HFF-Myc (cell line): ENCODE measurements around the gene ZMYND8.
"Not testable (repeated sequence)": the region's sequence is repeated elsewhere in the genome, so short reads cannot be mapped to it uniquely, and the experiment has no call there.

Experiments used
- DNase-seq: peaks from one replicate; pipeline ENCODE4 v3.0.0-alpha.2; 2011; ENCODE audit warnings: low read depth; ENCODE audit errors: extremely low read depth
- H3K4me3 ChIP-seq: replicated peaks from 2 replicates; pipeline ENCODE4 v1.5.1; 2011; ENCODE audit warnings: low read depth, mild to moderate bottlenecking, control low read depth, low read length
- TF ChIP-seq, protein P1 (sequence below): IDR thresholded peaks from 2 replicates; pipeline ENCODE4 v1.5.1; 2012; ENCODE audit warnings: mild to moderate bottlenecking, low read depth, low read length, control low read depth; ENCODE audit errors: missing control alignments

ZMYND8 gene

GRCh38 chr20:47262008-47262364, 94.5 kb downstream of the ZMYND8 start:
- H3K4me3 ChIP-seq = no peak overlapping the region
- no peak for DNase-seq

DNA sequence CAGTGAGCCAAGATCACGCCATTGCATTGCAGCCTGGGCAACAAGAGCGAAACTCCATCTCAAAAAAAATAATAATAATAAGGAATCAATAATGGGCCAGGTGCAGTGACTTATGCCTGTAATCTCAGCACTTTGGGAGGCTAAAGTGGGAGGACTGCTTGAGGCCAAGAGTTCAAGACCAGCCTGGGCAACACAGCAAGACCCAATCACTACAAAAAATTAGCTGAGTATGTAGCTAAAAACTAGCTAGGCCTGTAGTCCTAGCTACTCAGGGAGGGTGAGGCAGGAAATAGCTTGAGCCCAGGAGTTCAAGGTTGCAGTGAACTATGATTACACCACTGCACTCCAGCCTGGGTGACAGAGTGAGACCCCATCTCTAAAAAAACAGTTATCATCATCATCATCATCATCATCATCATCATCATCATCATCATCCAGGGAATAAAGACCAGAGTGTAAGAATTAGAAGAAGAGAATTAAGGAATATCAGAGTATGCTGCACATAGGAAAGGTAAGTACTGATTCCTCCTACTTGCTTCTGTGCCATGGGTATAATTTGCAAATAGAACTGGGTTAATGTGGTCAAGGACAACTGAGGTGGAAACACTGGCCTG, 95.2 kb downstream of the ZMYND8 start:
- not testable (repeated sequence) for DNase-seq, H3K4me3 ChIP-seq

More at GRCh38 chr20:47262008-47262364, 94.5 kb downstream of the ZMYND8 start:
- TF ChIP-seq, protein P1, sequence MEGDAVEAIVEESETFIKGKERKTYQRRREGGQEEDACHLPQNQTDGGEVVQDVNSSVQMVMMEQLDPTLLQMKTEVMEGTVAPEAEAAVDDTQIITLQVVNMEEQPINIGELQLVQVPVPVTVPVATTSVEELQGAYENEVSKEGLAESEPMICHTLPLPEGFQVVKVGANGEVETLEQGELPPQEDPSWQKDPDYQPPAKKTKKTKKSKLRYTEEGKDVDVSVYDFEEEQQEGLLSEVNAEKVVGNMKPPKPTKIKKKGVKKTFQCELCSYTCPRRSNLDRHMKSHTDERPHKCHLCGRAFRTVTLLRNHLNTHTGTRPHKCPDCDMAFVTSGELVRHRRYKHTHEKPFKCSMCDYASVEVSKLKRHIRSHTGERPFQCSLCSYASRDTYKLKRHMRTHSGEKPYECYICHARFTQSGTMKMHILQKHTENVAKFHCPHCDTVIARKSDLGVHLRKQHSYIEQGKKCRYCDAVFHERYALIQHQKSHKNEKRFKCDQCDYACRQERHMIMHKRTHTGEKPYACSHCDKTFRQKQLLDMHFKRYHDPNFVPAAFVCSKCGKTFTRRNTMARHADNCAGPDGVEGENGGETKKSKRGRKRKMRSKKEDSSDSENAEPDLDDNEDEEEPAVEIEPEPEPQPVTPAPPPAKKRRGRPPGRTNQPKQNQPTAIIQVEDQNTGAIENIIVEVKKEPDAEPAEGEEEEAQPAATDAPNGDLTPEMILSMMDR = no peak

GRCh38 chr20:47260540-47261126, 95.9 kb downstream of the ZMYND8 start:
- DNase-seq, H3K4me3 ChIP-seq: not testable (repeated sequence)

DNA sequence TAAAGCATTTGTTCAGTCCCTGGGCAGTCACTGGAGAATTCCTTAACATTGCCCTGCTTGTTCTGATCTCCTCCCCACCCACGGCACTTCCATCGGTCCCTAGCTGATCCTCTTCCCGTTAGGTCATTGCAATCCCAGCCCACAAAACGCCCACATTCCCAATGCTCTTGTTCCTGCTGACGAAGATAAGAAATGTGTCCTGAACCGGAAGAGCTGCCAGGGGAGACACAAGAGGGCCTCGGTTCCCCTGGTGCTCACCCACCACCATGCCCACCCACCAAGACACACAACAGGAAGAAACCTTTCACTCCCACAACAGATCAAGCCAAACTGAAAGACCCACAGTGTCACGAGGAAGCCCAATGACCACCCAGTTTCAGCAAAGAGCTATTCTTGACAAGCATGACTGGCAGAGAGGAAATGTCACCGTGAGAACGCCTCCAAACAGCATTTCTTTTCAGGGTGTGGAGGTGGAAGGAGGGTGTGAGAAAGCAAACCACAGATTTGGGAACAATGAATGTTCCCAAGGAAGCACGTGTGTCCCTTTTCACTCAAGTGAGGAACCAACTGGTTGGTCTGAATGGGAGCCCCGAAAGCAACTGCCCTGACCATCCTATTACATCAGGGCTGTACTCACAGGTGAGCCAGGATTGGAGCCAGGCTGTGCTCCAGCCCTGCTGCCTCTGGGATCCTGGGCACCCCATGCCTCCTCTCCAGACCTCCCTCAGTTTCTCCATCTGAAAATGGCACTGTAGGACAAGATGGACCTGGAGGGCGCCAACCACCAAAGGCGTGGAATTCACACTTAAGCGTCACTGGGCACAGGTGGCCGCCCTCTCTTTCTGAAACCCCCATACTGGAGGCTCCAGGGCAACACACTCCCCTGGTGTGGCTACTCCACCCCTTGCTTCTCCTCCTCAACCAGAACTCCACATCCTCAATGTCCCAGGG, 97.5 kb downstream of the ZMYND8 start:
- no peak overlapping the region for H3K4me3 ChIP-seq
- TF ChIP-seq, protein P1 = no peak
- no peak for DNase-seq

DNA sequence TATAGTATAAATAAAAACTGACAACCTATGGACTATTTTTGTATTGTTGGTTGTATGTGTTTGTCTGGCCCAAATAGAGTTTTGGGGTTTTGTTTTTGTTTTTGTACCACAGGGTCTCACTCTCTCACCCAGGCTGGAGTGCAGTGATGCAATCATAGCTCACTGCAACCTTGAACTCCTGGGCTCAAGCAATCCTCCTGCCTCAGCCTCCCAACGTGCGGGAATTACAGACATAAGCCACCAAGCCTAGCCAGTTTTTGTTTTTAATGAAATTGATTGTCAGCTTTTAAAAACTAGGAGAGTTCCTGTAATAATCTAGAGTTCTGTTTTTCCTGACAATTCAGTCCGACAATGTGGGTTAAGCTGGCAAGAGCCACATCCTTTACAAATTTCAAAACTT, 98.7 kb downstream of the ZMYND8 start:
- H3K4me3 ChIP-seq = no peak overlapping the region
- TF ChIP-seq, protein P1 = no peak
- no peak for DNase-seq

DNA sequence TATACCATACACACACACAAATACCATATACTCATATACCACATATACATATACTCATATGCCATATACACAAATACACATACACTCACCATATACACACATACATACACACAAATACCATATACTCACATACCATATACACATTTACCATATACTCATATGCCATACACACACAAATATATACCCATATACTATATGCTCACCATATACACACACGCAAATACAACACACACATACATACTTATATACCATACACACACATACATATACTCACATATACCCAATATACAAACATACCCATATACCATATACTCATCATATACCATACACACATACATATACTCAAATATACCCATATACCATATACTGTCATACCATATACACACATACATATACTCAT, 99.2 kb downstream of the ZMYND8 start:
- TF ChIP-seq, protein P1 = no peak
- no peak for DNase-seq
- H3K4me3 ChIP-seq = no peak overlapping the region

DNA sequence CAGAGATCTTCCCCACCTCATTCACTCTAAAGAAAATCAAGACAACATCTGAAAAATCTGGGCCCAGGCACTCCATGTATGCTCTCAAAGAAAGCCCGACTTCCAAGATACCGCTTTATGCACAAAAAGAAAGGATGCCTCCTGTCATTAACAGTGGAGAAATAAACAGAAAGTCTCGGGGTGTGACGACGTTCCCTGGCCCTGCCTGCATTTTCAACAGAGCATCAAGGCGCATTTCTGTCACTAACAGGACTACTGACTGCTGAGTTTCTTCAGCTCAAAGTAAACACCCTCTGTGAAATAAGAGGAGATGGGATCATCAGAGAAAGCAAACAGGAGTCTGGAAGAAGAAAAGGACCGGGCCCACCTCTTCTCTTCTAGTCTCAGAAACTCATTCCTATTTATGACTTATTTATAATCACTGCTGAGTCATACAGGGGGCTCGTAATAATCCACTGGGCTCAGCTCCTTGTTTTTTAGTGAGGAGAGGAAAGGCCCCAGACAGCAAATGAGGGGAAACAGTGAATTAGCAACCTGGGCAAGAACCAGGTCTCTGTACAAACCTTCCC, 99.7 kb downstream of the ZMYND8 start:
- TF ChIP-seq, protein P1 = no peak
- H3K4me3 ChIP-seq = no peak overlapping the region
- no peak for DNase-seq
